Measurements from ENCODE around the gene GDF7.

- TF ChIP-seq CTCF (IDR thresholded peaks at IDR 0.05) = no peak
- no peak for TF ChIP-seq POLR2A (IDR thresholded peaks at IDR 0.05)
Observed at GRCh38 chr2:20678780-20679179, 11.8 kb downstream of the GDF7 start.
